ENCODE data around the gene CEP120. TPM values are rescaled to one million over a fixed set of nuclear protein-coding genes. Genes with fewer than 3 reads are reported as not detected.
A peak's percentile ranks its signal among the peaks of the same experiment; 100 is the strongest.
"Not testable (repeated sequence)": the region's sequence is repeated elsewhere in the genome, so short reads cannot be mapped to it uniquely, and the experiment has no call there.

The CEP120 gene
- total RNA-seq, 1 experiment from 2014 or later, result 13.3 TPM

DNA sequence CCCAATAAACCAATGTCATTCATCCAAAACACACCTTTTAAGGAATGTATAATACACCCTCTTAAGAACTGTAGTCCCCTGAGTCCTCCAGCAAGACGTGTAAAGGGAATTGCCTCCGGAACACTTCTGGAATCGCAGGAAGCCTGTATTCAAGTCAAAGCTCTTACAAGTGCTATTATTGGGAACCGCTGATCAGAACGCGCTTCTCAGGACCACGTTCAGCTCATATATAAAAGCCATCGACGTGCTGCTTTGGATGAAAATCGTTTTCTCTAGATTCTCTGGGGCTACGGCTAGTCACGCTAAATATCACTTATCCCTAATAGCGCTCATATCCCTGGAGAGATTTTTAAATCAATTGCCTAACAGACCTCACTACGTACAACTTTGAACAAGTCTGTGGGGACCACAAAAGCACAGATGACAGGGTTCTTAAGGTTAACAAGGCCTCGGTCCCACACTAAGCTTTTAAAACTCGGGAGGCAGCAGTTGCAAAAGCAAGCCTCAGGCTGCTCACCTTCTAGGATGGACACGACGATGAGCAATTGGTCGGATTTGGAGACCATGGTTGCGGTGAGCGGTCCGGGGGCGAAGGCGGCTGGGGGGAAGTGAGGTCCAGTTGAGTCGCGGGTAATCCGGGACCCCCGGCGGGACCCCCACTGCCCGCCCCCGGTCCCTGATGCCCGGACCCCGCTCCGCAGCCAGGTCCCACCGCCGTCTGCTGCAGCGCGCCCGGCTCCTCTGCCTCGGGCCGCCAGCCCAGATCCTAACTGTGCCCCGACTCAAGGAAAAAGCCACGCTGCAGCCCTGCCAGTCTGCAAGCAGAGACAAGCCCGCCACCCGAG lies 548 bp downstream of the CEP120 start:
- no peaks in the 10 kb centered on the region for H3K27me3 ChIP-seq
- peaks cover 3% of the 10 kb centered on the region; the same call in 1 of the 2 replicates for H3K36me3 ChIP-seq
- peak; percentile 39 for DNase-seq
- H3K4me3 ChIP-seq, result peak overlapping the region; percentile 65
- no peaks in the 10 kb centered on the region for H3K9me3 ChIP-seq

DNA sequence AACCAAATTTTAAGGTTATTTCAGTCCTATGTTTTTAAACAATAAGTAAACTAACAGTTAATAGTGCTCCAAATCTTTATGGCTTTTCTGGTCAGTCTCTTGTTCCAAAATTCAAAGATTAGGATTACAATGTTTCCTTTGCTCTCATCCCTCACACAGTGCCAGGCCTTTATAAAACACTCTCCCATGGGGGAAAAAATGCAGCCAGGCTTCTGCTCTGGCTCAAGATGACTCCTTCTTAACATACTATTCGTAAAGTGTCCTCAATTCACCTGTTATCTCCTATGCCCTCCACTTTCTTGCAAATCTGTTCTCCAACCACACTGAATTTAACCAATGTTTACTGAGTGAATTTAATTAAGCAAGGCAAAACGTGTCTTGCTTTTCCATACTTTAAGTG lies 1.4 kb downstream of the CEP120 start:
- peaks cover 7% of the 10 kb centered on the region; the same call in 1 of the 2 replicates for H3K36me3 ChIP-seq
- DNase-seq, result no peak
- H3K4me3 ChIP-seq, result peak overlapping the region; percentile 65
- no peaks in the 10 kb centered on the region for H3K27me3 ChIP-seq
- no peaks in the 10 kb centered on the region for H3K9me3 ChIP-seq

DNA sequence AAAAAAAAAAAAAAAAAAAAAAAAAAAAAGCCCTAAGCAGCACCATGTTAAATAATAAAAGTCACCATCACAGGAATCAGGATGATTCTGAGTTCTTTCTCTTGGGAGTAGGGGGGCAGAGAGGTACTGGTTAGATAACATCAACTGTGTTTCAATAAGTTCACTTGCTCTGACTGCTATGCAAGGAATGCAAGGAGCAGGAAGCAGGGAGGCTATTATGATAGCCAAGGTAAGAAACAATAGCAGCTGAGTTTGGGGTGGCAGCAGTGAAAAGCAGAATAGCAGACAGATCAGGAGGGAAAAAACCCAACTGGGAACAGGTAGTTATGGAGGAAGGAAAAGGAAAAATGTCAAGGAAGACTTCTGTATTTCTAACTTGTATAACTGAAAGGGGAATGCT lies 8.2 kb downstream of the CEP120 start:
- Histone ChIP-seq H3K4me3 (no peak overlapping the region), H3K9me3 (no peaks in the 10 kb centered on the region), H3K27me3 (no peaks in the 10 kb centered on the region), H3K36me3 (peaks cover 46% of the 10 kb centered on the region)
- DNase-seq, result no peak

DNA sequence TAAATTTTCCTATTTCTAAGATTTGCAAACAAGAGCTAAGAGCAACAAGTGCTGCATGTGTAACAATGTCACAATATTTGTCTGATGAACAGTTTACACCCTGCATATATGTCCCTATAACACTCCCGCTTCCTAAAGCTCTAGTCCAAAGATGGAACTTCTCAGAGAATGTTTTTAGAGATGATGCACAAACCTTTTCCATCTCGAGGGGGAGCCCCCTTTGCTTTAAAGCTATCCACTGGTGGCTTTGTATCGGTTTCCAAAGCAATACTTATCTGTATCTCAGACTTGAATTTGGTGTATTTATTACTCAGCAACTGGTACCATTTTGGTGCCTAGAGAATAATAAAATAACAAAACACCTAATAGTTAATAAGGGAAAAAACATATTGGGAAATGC lies 11.0 kb downstream of the CEP120 start:
- no peak for DNase-seq
- Histone ChIP-seq H3K4me3 (no peak overlapping the region), H3K27me3 (no peaks in the 10 kb centered on the region), H3K9me3 (no peaks in the 10 kb centered on the region), H3K36me3 (peaks cover 52% of the 10 kb centered on the region)

DNA sequence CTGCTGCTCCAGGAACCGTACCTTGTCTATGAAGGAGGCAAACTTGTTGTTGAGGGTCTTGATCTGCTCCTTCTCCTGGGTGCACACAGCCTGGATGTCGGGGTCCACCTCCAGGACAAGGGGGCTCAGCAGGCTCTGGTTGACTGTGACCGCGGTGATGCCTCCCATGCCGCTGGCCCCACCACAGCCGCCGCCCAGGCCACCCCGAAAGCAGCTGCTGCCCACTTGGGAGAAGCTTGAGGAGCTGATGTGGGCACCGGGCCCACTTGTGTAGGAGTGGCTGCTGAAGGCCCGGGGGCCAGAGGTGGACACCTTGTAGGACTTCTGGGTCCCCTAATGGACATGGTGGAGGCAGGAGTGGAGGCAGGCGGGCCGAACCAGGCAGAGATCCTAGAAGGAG lies 21.2 kb downstream of the CEP120 start:
- not testable (repeated sequence) for DNase-seq, H3K4me3 ChIP-seq, H3K9me3 ChIP-seq, H3K27me3 ChIP-seq
- H3K36me3 ChIP-seq, result peaks cover 20% of the 10 kb centered on the region

DNA sequence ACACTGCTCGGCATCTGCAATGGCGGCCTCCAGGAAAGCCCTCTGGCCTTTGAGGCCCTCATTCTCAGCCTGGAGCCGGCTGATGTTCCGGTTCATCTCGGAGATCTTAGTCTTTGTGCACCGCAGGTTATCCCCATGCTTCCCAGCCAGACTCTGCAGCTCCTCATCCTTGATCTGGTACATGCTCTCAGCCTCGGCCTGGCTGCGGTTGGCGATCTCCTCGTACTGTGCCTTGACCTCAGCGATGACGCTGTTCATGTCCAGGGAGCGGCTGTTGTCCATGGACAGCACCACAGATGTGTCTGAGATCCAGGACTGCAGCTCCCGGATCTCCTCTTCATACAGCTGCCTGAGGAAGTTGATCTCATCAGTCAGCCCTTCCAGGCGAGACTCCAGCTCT lies 21.9 kb downstream of the CEP120 start:
- DNase-seq, result no peak
- H3K27me3 ChIP-seq, result no peaks in the 10 kb centered on the region
- H3K4me3 ChIP-seq, result no peak overlapping the region
- H3K9me3 ChIP-seq, result no peaks in the 10 kb centered on the region
- H3K36me3 ChIP-seq, result peaks cover 27% of the 10 kb centered on the region

DNA sequence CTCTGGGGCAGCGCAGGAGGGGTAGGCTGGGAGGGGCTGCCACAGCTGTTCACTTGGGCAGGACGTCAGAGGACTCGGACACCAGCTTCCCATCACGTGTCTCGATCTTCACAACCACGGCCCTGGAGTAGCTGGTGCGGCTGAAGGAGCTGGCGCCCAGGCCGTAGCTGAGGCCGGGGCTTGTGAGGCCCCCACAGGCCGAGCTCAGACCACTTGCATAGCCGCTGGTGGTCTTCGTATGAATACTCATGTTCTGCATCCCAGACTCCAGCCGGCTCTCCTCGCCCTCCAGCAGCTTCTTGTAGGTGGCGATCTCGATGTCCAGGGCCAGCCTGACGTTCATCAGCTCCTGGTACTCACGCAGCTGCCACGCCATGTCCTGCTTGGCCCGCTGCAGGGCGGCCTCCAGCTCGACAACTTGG lies 22.3 kb downstream of the CEP120 start:
- peaks cover 31% of the 10 kb centered on the region for H3K36me3 ChIP-seq
- not testable (repeated sequence) for H3K4me3 ChIP-seq, DNase-seq, H3K27me3 ChIP-seq, H3K9me3 ChIP-seq

DNA sequence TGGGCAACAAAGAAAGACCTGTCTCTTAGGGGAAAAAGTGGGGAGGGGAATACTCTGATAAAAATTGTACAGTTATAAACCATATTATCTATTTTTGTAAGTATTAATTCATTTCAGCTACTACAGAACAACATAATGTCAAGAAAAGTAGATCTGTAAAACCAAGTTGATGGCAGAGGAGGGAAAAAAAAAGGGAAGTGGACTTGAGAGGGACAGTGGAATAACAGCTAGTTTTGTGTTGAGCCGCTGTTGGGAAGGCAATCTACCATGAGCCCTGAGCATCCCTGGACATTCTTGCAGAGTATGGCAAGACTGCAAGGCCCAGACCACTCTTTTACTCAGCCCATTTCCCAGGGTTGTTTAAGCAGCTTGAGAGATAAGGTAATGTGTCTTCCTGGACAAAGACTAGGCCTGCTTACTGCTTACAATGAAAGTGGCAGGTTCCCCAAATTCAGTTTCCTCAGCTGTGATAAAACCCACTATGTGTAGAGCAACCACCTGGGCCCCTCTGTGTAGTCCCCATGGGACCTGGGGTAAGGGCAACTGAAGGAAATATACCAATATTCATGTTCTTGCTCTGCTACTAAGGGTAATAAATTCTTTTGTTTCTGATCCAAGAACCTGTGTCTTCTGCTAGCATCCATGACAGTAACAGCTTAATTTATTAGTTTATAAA lies 25.0 kb downstream of the CEP120 start:
- Histone ChIP-seq H3K36me3 (peaks cover 28% of the 10 kb centered on the region), H3K4me3 (no peak overlapping the region), H3K9me3 (no peaks in the 10 kb centered on the region), H3K27me3 (no peaks in the 10 kb centered on the region)
- DNase-seq, result no peak

DNA sequence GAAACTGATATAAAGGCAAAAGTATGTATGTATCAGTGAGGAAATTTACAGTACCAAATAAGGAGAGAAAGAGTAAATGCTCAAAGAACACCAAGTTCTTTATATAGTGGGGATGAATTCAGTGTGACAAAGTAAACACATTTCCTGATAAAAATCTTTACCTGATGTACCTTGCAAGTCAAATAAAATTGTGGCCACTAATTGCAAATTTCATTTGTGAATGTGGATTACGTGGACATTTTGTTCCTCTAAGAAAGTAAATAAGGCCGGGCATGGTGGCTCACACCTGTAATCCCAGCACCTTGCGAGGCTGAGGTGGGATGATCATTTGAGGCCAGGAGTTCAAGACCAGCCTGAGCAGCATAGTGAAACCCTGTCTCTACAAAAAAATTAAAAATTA lies 25.7 kb downstream of the CEP120 start:
- Histone ChIP-seq H3K9me3 (no peaks in the 10 kb centered on the region), H3K4me3 (no peak overlapping the region), H3K36me3 (peaks cover 28% of the 10 kb centered on the region), H3K27me3 (no peaks in the 10 kb centered on the region)
- DNase-seq, result no peak

DNA sequence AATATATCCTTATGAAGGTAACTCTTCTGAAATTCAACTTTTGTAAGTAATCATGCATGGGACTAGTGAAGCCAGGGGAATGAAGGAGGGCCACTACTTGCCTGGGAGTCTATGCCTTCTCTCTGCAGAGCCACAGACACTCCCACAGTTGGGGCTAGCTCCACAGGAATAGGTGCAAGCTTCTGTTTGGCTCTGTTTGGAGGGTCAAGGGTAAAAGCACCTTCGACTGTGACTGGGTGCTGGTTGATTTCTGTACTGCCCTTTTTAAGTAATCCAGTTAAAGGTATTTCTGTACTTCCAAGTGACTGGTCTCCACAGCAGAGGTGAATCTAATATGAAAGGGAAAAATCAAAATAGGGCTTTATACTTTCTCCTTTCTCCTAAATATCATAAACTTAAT lies 32.2 kb downstream of the CEP120 start:
- no peaks in the 10 kb centered on the region for H3K27me3 ChIP-seq
- no peaks in the 10 kb centered on the region for H3K9me3 ChIP-seq
- DNase-seq, result no peak
- no peak overlapping the region for H3K4me3 ChIP-seq
- H3K36me3 ChIP-seq, result peaks cover 46% of the 10 kb centered on the region

DNA sequence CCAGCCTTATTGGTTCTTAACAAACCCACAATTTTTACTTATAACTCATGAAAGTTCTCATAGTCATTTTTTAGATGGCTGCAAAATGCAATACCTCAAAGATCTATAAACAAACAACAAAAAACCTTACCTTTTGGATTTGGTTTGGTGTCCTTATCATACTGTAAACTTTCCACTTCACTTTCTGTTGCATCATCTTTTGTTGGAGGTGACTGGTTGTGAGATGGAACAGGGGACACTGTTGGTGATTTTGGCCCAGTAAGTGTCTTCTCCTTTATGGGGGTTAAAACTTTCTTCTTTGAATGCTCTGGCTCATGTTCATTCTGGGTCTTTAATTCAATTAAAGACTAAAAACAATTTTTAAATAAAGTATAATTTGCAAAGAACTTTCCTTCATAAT lies 33.4 kb downstream of the CEP120 start:
- DNase-seq, result no peak
- Histone ChIP-seq H3K4me3 (no peak overlapping the region), H3K36me3 (peaks cover 45% of the 10 kb centered on the region), H3K9me3 (no peaks in the 10 kb centered on the region), H3K27me3 (no peaks in the 10 kb centered on the region)

DNA sequence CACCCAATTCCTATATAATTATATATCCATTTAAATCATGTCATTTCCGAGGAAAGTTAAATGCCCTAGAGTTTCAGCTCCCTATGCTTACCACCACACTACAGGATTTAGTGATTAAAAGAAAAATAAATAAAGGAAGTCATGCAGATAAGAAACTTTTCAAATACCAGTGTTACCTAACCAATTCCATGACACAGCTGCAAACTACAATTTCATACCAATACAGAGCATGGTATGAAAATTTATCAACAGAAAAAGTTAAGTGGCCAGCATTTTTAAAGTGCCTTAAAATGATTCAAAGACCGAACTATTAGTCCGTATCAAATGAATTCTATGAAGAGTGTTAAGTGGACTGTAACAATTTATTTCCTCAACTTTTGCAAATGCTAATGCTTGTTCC lies 35.9 kb downstream of the CEP120 start:
- Histone ChIP-seq H3K9me3 (no peaks in the 10 kb centered on the region), H3K4me3 (no peak overlapping the region), H3K36me3 (peaks cover 41% of the 10 kb centered on the region), H3K27me3 (no peaks in the 10 kb centered on the region)
- DNase-seq, result no peak

DNA sequence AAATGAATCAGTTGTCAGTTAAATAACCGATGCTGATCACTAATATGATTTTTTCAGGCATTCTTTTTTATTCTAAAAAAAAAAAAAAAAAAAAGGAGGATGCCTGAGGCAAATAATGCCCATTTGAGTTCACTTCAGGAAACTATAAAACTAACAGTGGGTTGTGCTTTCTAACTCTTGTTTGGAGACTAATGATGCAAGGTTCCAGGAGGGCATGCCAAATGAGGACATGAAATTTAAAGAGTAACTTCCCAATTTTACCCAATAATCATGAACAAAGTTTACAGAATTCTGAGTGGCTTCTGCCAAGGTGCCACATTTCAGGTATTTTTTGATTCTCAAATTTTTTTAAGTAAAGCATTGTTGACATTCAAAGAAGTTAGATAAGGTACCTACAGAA lies 41.0 kb downstream of the CEP120 start:
- H3K36me3 ChIP-seq, result peaks cover 36% of the 10 kb centered on the region
- H3K27me3 ChIP-seq, result no peaks in the 10 kb centered on the region
- H3K9me3 ChIP-seq, result no peaks in the 10 kb centered on the region
- no peak for DNase-seq
- no peak overlapping the region for H3K4me3 ChIP-seq

DNA sequence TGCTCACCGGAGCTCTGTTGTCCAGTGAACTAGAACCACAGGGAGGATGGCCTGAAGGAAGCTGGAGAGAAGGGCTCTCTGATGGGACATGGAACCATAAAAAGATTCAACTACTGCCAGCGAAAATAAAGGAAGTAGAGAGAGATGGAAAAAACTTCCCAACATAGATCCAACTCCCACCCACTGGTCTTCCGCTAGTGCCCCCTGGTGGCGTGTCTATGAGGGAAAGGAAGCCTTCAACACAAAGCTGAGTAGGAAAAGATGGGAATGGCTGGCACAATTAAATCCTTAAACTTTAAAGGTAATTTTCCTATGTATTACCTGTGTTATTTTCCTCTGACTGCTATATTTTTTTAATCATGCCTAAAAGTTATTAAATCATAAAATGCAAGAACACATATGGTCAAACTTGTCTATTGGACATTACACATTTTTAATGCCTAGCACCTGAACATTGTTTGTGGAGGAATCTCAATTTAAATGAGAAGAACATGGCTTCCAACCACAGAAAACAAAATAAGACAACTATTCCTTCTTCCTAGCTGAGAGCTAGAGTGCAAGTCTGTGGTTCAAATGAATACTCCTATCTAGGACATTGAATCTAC lies 51.5 kb downstream of the CEP120 start:
- peaks cover 43% of the 10 kb centered on the region for H3K36me3 ChIP-seq

DNA sequence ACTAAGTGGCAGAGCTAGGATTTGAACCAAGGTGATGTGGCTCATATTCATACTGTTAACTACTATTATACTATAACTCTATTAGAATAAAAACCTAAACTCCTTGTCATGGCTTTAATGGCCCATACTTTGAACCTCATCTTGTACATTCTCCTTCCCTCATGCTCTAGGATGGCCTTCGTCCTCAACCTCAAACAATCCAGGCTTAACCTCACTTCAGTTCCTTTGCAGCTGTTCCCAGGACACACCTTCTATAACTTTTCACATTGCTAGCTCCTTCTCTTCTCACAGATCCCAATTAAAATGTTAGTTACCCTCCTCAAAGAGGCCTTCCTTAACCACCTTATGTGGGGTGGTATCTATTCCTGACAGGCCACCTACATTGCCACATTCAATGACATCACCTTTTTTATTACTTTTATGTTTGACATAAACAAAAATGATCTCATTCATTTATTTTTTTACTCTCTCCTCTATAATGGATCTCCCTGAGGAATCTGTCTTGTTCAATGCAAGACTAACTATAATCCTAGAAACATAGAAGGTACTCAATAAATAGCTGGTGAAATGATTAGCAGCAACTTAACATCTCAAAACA lies 53.7 kb downstream of the CEP120 start:
- Histone ChIP-seq H3K27me3 (no peaks in the 10 kb centered on the region), H3K36me3 (peaks cover 29% of the 10 kb centered on the region), H3K4me3 (no peak overlapping the region), H3K9me3 (no peaks in the 10 kb centered on the region)
- DNase-seq, result no peak

More for the DNA sequence above, 51.5 kb downstream of the CEP120 start:
- H3K9me3 ChIP-seq, result no peaks in the 10 kb centered on the region
- no peak overlapping the region for H3K4me3 ChIP-seq
- H3K27me3 ChIP-seq, result no peaks in the 10 kb centered on the region
- peak; percentile 44 for DNase-seq

DNA sequence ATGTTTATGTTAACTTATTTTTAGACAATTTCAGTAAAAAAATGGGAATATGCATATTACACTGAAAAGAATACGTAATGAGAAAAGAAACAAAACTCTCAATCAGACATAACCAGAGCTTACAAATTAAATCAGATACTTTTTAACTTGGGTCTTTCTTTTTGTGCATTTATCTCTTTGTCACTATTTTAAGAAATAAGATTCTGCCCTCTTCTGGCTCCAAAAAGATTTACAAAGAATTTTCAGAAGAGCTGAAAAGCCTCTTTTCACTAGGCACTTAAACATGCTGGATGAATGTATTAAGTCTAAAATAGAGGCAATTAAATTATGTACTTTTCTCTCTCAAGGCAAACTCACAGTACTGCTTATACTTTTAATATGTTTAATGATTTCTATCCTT lies 55.5 kb downstream of the CEP120 start:
- H3K36me3 ChIP-seq, result peaks cover 25% of the 10 kb centered on the region
- no peak overlapping the region for H3K4me3 ChIP-seq
- H3K27me3 ChIP-seq, result no peaks in the 10 kb centered on the region
- DNase-seq, result no peak
- no peaks in the 10 kb centered on the region for H3K9me3 ChIP-seq

DNA sequence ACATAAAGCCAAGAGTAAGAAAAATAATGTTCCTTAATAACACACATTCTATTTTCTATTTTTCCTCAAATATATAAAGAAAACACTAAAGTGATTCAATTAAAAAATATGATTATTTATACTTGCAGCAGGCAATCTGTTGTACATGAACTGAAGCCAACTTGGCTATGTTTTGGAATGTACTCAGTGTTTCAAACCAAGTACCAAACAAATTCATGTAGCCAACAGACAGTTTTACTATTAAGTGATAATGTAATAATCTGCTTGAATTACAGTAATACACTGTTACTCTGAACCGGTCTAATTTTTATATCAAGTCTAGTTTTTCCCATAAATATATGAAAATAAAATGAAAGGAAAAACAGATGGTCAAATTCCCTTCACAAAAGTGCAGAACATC lies 58.0 kb downstream of the CEP120 start:
- Histone ChIP-seq H3K9me3 (no peaks in the 10 kb centered on the region), H3K4me3 (no peak overlapping the region), H3K36me3 (peaks cover 8% of the 10 kb centered on the region; the same call in 1 of the 2 replicates), H3K27me3 (no peaks in the 10 kb centered on the region)
- DNase-seq, result no peak

Measured in MG63 (cell line).